AG09309 (cell line): ENCODE data around the gene SPDYE6.
"Not testable (repeated sequence)": the region's sequence is repeated elsewhere in the genome, so short reads cannot be mapped to it uniquely, and the experiment has no call there.

Experiments used
- DNase-seq: peaks from one replicate; pipeline ENCODE4 v3.0.0-alpha.2; 2010; ENCODE audit warnings: low read depth
- H3K4me3 ChIP-seq: 2 replicates; pipeline ENCODE4 v1.5.1; 2011; ENCODE audit warnings: mild to moderate bottlenecking, low read depth, low read length, moderate library complexity; ENCODE audit not compliant: control insufficient read depth
- CTCF ChIP-seq: IDR thresholded peaks from 2 replicates; pipeline ENCODE4 v1.5.1; 2011; ENCODE audit warnings: mild to moderate bottlenecking, low read depth, low read length, inconsistent platforms; ENCODE audit not compliant: insufficient read depth, control insufficient read depth; ENCODE audit errors: missing control alignments

SPDYE6 gene

GRCh38 chr7:102395592-102395872 is 39.3 kb upstream of the SPDYE6 start:
- no peak for DNase-seq
- peak overlapping the region; percentile 99 for H3K4me3 ChIP-seq
- TF ChIP-seq CTCF, result no peak

GRCh38 chr7:102393467-102393866 is 37.2 kb upstream of the SPDYE6 start:
- no peak for DNase-seq
- no peak overlapping the region for H3K4me3 ChIP-seq
- TF ChIP-seq CTCF, result no peak

GRCh38 chr7:102392330-102392729 is 36.1 kb upstream of the SPDYE6 start:
- DNase-seq, result no peak
- H3K4me3 ChIP-seq, result no peak overlapping the region
- TF ChIP-seq CTCF, result no peak

GRCh38 chr7:102390697-102391484 is 34.6 kb upstream of the SPDYE6 start:
- peak; percentile 94 for TF ChIP-seq CTCF
- no peak overlapping the region for H3K4me3 ChIP-seq
- DNase-seq, result no peak

- no peak overlapping the region for H3K4me3 ChIP-seq
- TF ChIP-seq CTCF, result no peak
- DNase-seq, result no peak
These were observed 33.6 kb upstream of the SPDYE6 start for GRCh38 chr7:102389810-102390209.

GRCh38 chr7:102387064-102387463 is 30.8 kb upstream of the SPDYE6 start:
- no peak for TF ChIP-seq CTCF
- no peak overlapping the region for H3K4me3 ChIP-seq
- no peak for DNase-seq

GRCh38 chr7:102381696-102382425 is 25.6 kb upstream of the SPDYE6 start:
- not testable (repeated sequence) for H3K4me3 ChIP-seq, DNase-seq

- not testable (repeated sequence) for DNase-seq, H3K4me3 ChIP-seq
These were observed 24.6 kb upstream of the SPDYE6 start for GRCh38 chr7:102380837-102381236.
